ENCODE data around the gene IL10RB.
A peak's percentile ranks its signal among the peaks of the same experiment; 100 is the strongest.

The IL10RB gene

GRCh38 chr21:33299181-33299752 lies 33.1 kb downstream of the IL10RB start:
- DNase-seq = peak; percentile 22
- H2AFZ ChIP-seq (ENCODE audit: low read depth, low read length) = no peak overlapping the region
- peaks cover 52% of the 10 kb centered on the region for H3K4me1 ChIP-seq (ENCODE audit: insufficient read depth, low read length)
- H4K20me1 ChIP-seq (ENCODE audit: insufficient read depth, low read length) = no peaks in the 10 kb centered on the region
- H3K27me3 ChIP-seq (ENCODE audit: insufficient read depth, low read length, poor library complexity) = no peaks in the 10 kb centered on the region
- no peak overlapping the region for H3K4me3 ChIP-seq (ENCODE audit: low read depth in 1 of 2, low read length in 2 of 2)
- peak; percentile 4; the same call in 1 of the 3 replicates for ATAC-seq (ENCODE audit: insufficient read depth, low read depth)
- no peaks in the 10 kb centered on the region for H3K9me3 ChIP-seq (ENCODE audit: insufficient read depth, low read length, severe bottlenecking)
- TF ChIP-seq CTCF (IDR thresholded peaks at IDR 0.05; ENCODE audit: borderline replicate concordance, extremely low read depth, low read length, poor library complexity, severe bottlenecking) = no peak
- no peak for TF ChIP-seq EZH2 (IDR thresholded peaks at IDR 0.05; ENCODE audit: borderline replicate concordance, low read depth, low read length, severe bottlenecking)
- no peak overlapping the region for H3K9ac ChIP-seq (ENCODE audit: low read depth, low read length)
- H3K27ac ChIP-seq (ENCODE audit: low read length) = peak overlapping the region; percentile 19
- peaks cover 8% of the 10 kb centered on the region; the same call in 1 of the 2 replicates for H3K36me3 ChIP-seq (ENCODE audit: insufficient read depth, low read length)
- H3K79me2 ChIP-seq (ENCODE audit: insufficient read depth, low read length) = no peaks in the 10 kb centered on the region
- no peak overlapping the region for H3K4me2 ChIP-seq (ENCODE audit: insufficient read depth, low read length)

- H3K27me3 ChIP-seq (ENCODE audit: insufficient read depth, low read length, poor library complexity) = no peaks in the 10 kb centered on the region
- peak overlapping the region; percentile 36 for H3K4me2 ChIP-seq (ENCODE audit: insufficient read depth, low read length)
- peaks cover 68% of the 10 kb centered on the region for H3K4me1 ChIP-seq (ENCODE audit: insufficient read depth, low read length)
- no peaks in the 10 kb centered on the region for H3K9me3 ChIP-seq (ENCODE audit: insufficient read depth, low read length, severe bottlenecking)
- H3K36me3 ChIP-seq (ENCODE audit: insufficient read depth, low read length) = peaks cover 6% of the 10 kb centered on the region; the same call in 1 of the 2 replicates
- no peaks in the 10 kb centered on the region for H4K20me1 ChIP-seq (ENCODE audit: insufficient read depth, low read length)
- H3K9ac ChIP-seq (ENCODE audit: low read depth, low read length) = peak overlapping the region; percentile 41
- H3K27ac ChIP-seq (ENCODE audit: low read length) = peak overlapping the region; percentile 87
- DNase-seq (peak; percentile 71), ATAC-seq (ENCODE audit: insufficient read depth, low read depth) (peak; percentile 90)
- H3K79me2 ChIP-seq (ENCODE audit: insufficient read depth, low read length) = no peaks in the 10 kb centered on the region
- H3K4me3 ChIP-seq (ENCODE audit: low read depth in 1 of 2, low read length in 2 of 2) = 0 out of 4 replicates have a peak overlapping the region, but pooled peaks of 1 of the 2 experiments have one; percentile 2
- TF ChIP-seq EZH2 (IDR thresholded peaks at IDR 0.05; ENCODE audit: borderline replicate concordance, low read depth, low read length, severe bottlenecking) (no peak), CTCF (IDR thresholded peaks at IDR 0.05; ENCODE audit: borderline replicate concordance, extremely low read depth, low read length, poor library complexity, severe bottlenecking) (peak; percentile 6)
- H2AFZ ChIP-seq (ENCODE audit: low read depth, low read length) = peak overlapping the region; percentile 63
Observed at GRCh38 chr21:33300701-33301631, 34.8 kb downstream of the IL10RB start.

- H3K4me3 ChIP-seq (ENCODE audit: low read depth in 1 of 2, low read length in 2 of 2) = peak overlapping the region in 1 of 2 experiments; percentile 2; a peak in 1 of 4 replicates
- H3K4me1 ChIP-seq (ENCODE audit: insufficient read depth, low read length) = peaks cover 74% of the 10 kb centered on the region
- peak overlapping the region; percentile 87 for H3K27ac ChIP-seq (ENCODE audit: low read length)
- TF ChIP-seq CTCF (IDR thresholded peaks at IDR 0.05; ENCODE audit: borderline replicate concordance, extremely low read depth, low read length, poor library complexity, severe bottlenecking) (no peak), EZH2 (IDR thresholded peaks at IDR 0.05; ENCODE audit: borderline replicate concordance, low read depth, low read length, severe bottlenecking) (no peak)
- peak overlapping the region; percentile 36 for H3K4me2 ChIP-seq (ENCODE audit: insufficient read depth, low read length)
- no peaks in the 10 kb centered on the region for H4K20me1 ChIP-seq (ENCODE audit: insufficient read depth, low read length)
- DNase-seq = no peak
- no peaks in the 10 kb centered on the region for H3K79me2 ChIP-seq (ENCODE audit: insufficient read depth, low read length)
- no peaks in the 10 kb centered on the region for H3K36me3 ChIP-seq (ENCODE audit: insufficient read depth, low read length)
- no peaks in the 10 kb centered on the region for H3K27me3 ChIP-seq (ENCODE audit: insufficient read depth, low read length, poor library complexity)
- ATAC-seq (ENCODE audit: insufficient read depth, low read depth) = no peak; the same call in 2 of the 3 replicates
- H2AFZ ChIP-seq (ENCODE audit: low read depth, low read length) = peak overlapping the region; percentile 63; the same call in 1 of the 2 replicates
- peak overlapping the region; percentile 41 for H3K9ac ChIP-seq (ENCODE audit: low read depth, low read length)
- H3K9me3 ChIP-seq (ENCODE audit: insufficient read depth, low read length, severe bottlenecking) = no peaks in the 10 kb centered on the region
Observed at GRCh38 chr21:33301632-33302002, 35.5 kb downstream of the IL10RB start.

All from DND-41 (cell line).